GM19324 (cell line): Measurements from ENCODE around the gene AKIRIN1.
"Not testable (repeated sequence)": the region's sequence is repeated elsewhere in the genome, so short reads cannot be mapped to it uniquely, and the experiment has no call there.

Source experiments
- ATAC-seq: cut with Tn5 transposase; IDR thresholded peaks from one replicate; pipeline ENCODE4 v1.9.1; 2021; ENCODE audit warnings: mild to moderate bottlenecking, moderate library complexity; ENCODE audit not compliant: unreplicated experiment, low FRiP score

The AKIRIN1 gene

GRCh38 chr1:39036678-39037077, 45.6 kb downstream of the AKIRIN1 start:
- ATAC-seq, result no peak

- ATAC-seq, result no peak
Measured at GRCh38 chr1:39043513-39043912, 52.4 kb downstream of the AKIRIN1 start.

GRCh38 chr1:39044762-39045161, 53.7 kb downstream of the AKIRIN1 start:
- no peak for ATAC-seq

GRCh38 chr1:39045231-39045630, 54.2 kb downstream of the AKIRIN1 start:
- ATAC-seq, result no peak

- no peak for ATAC-seq
Measured at GRCh38 chr1:39046613-39047210, 55.6 kb downstream of the AKIRIN1 start.

- no peak for ATAC-seq
Measured at GRCh38 chr1:39047374-39048229, 56.5 kb downstream of the AKIRIN1 start.

- ATAC-seq, result no peak
Measured at GRCh38 chr1:39048745-39049370, 57.8 kb downstream of the AKIRIN1 start.

GRCh38 chr1:39050001-39050400, 58.9 kb downstream of the AKIRIN1 start:
- no peak for ATAC-seq

GRCh38 chr1:39051193-39051850, 60.2 kb downstream of the AKIRIN1 start:
- not testable (repeated sequence) for ATAC-seq

- no peak for ATAC-seq
Measured at GRCh38 chr1:39051956-39052355, 60.9 kb downstream of the AKIRIN1 start.

- not testable (repeated sequence) for ATAC-seq
Measured at GRCh38 chr1:39055213-39055710, 64.2 kb downstream of the AKIRIN1 start.
